GM19238 (cell line): Measurements from ENCODE around the gene ANAPC13.

Experiments
- DNase-seq: peaks from one replicate; pipeline ENCODE4 v3.0.0; 2011; ENCODE audit warnings: low spot score; ENCODE audit not compliant: insufficient read length

The ANAPC13 gene

GRCh38 chr3:134485718-134486576, at the start of gene ANAPC13, which contains the start of gene CEP63:
Gene ANAPC13, minus strand, starts transcription at chr3:134485985. Its CDS starts 3,081 bp downstream, at chr3:134482904.
Gene CEP63, plus strand, starts transcription at chr3:134486057. Its CDS starts 9,264 bp downstream, at chr3:134495321.
- DNase-seq: peak; percentile 78

DNA sequence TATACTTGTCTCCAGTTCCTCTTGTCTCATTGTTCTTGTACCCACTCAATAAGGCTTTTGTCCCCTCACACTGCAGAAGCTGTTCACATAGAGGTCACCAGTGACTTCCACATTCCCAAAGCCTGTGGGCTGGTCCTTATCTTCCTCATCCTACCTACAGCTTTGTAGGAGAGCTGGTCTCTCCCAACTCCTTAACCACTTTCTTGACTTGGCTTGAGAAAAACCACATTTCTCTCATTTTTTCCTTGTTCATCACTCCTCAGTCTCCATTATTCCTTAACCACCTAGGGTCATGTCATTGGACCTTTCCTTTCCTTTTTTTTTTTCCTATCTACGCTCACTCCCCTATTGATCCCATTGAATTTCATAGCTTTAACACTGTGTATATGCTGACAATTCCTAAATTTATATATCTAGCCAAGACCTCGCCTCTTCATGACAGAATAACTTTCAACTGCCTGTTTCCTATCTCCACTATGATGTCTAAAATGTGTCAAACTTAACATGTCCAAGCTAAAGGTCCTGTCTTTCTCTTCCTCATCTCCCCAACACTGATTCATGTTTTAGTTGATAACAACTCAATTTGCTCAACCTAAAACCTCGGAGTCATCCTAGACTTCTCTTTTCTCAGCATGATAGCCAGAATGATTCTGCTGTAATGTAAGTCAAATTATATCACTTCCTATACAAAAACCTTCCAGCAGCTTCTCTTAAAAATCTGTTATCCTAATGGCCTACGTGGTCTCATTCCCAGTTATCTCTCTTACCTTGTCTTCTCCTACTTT, 49.6 kb upstream of the ANAPC13 start:
- no peak for DNase-seq

DNA sequence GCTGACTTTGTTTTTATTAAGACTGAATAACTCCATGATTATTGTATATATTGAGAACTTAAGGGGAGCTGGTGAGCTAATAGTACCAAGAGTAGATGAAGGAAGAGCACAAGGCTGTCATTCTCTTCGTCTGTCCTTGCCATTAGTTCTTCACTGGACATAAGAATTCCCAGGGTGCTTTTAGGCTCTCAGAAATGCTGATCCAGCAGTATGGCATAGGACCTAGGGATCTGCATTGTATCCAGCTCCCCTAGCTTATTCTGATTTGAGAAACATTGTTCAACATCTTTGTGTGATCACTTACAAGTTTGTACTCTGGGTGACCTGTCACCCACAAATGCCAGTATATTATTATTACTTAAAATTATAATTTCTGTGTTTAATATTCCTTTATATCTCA, 47.7 kb upstream of the ANAPC13 start:
- DNase-seq: no peak

DNA sequence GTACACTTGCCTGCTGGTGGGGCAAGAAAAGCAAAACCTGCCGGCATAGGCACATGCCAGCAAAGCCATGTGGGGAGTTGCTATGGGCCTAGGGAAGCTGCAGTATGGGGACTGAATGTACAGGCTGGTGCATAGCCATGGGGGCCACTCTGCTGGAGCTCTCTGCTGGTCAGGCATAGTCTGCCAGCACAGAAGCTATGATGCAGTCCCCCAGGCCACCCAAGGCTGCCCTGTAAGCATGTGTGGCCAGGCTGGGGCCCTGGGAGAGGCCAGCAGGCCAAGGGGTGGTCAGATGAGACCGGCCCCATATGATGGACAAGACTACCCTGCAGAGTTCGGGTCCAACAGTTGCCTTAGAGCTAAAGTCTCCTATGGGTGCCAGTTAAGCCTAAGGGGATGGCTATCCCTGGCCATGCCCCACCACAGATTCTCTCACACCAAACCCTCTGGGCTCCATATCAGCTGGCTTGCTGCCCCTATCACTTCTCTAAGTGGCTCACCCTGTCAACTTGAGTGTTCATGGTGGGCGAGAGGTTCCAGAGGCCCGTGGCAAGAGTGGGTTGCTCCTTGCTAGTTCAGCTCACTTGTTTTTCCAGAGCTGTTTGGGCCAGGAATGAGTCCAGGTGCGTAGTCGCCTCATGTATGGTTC, 41.9 kb upstream of the ANAPC13 start:
- DNase-seq: no peak

GRCh38 chr3:134527037-134527436, 41.3 kb upstream of the ANAPC13 start:
- no peak for DNase-seq

DNA sequence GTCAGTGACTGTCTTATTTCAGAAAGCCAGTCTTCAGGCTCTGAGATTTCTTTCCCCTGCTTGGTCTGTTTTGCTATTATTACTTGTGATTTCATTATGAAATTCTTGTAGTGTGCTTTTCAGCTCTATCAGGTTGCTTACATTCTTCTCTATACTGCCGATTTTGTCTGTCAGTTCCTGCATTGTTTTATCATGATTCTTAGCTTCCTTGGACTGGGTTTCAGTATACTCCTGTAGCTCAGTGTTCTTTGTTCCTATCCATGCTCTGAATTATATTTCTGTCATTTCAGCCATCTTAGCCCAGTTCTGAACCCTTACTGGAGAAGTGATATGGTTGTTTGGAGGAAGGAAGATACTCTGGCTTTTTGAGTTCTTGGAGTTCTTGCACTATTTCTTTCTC, 40.5 kb upstream of the ANAPC13 start:
- no peak for DNase-seq

GRCh38 chr3:134525293-134525692, 39.5 kb upstream of the ANAPC13 start:
- no peak for DNase-seq

GRCh38 chr3:134522541-134522940, 36.8 kb upstream of the ANAPC13 start:
- DNase-seq: no peak

DNA sequence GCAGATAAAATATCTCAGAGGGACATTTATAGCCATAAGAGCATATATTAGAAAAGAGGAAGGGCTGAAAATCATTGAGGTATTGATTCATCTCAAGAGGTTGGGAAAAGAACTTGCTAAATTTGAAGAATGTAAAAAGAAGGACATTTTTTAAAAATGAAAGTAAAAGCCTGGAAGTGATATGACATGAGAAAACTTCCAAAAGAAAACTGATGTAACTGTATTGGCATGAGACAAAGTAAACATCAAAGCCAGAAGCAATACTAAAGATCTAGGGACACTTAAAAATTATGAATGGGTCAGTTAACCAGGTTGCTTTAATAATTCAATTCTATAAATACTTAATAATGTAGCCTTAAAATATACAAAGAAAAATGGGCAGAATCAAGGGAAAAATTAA, 32.0 kb upstream of the ANAPC13 start:
- DNase-seq: no peak

DNA sequence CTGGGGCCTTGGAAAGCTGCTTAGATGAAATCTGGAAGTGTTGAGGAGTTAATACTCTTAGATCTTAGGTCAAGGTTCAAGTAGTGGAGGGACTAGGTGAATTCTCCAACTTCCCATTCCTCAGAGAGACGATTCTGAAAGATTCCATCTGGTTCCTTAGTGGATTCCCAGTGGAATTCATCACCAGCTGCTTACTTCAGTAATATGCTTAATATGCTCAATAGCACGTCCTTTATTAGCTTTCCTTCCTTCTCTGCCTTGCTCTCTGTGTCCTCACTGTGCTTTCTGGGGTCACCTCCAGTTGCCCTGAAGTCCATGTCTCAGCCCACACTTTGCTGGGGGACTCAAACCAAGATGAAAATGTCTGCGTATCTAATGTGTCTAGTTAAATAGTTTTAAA, 31.1 kb upstream of the ANAPC13 start:
- no peak for DNase-seq

DNA sequence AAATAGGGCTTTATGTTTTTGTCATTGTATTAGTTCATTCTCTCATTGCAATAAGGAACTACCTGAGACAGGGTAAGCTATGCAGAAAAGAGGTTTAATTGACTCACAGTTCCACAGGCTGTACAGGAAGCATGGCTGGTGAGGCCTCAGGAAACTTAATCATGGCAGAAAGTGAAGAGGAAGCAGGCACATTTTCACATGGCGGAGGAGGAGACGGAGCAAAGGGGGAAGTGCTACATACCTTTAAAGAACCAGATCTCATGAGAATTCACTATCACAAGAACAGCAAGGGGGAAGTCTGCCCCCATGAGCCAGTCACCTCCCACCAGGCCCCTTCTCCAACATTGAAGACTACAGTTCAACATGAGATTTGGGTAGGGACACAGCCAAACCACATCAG, 25.7 kb upstream of the ANAPC13 start:
- no peak for DNase-seq

DNA sequence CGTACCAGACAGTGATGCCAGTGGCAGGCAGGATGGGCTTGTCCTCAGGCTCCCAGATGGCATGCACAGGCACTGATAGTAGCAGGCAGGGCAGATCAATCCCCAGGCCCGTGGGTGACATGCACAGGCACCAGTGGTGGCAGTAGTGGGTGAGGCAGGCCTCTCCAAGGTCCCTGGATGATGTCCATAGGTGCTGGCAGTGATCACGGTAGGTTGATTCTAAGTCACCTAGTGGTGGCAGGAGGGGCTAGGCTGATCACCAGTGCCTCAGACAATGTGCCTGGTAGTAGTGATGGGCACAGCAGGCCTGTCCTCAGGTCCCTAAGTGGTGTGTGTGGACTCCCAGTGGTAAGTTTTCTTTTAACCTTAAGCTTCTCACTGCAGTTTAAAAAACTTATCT, 19.7 kb upstream of the ANAPC13 start:
- no peak for DNase-seq

DNA sequence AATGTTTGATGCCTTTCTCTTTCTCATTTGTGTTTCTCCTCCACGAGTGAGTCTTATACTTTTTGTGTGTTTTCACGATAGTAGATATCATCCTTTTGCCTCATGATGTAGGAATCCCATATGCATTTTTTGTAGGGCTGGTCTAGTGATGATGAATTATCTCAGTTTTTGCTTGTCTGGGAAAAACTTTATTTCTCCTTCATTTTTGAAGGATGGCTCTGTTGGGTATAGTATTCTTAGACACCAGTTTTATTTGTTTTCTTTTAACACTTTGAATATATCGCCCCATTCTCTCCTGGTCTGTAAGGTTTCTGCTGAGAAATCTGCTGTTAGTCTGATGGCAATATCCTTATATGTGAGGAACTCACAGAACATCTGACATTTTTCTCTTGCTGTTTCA, 18.3 kb upstream of the ANAPC13 start:
- DNase-seq: no peak

DNA sequence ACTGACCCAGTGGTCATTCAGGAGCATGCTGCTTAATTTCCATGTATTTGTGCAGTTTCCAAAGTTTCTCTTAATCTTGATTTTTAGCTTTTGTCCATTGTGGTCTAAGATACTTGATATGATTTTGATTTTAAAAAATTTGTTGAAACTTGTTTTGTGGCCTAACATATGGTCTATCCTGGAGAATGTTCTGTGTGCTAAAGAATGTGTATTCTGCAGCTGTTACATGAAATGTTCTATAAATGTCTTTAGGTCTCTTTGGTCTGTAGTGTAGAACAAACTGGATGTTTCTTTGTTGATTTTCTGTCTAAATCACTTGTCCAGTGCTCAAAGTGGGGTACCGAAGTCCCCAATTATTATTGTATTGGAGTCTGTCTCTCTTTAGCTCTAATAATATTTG, 17.5 kb upstream of the ANAPC13 start:
- DNase-seq: no peak

GRCh38 chr3:134496471-134497071, 10.8 kb upstream of the ANAPC13 start:
- no peak for DNase-seq

DNA sequence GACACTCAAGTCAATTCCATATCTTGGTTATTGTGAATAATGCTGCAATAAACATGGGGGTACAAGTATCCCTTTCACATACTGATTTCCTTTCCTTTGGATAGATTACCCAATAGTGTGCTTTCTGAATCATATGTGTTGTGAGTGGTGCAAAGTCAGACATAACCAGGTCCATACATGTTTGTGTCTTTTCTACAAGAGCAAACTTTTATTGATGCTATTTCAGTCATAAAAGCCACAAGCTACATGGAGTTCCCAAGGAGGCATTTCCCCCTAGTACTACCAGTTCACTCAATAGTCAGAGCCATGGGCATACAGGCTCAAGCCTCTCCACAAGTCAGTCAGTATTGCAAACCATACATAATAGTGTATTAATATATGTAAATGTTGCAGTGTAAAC, 10.2 kb upstream of the ANAPC13 start:
- no peak for DNase-seq

DNA sequence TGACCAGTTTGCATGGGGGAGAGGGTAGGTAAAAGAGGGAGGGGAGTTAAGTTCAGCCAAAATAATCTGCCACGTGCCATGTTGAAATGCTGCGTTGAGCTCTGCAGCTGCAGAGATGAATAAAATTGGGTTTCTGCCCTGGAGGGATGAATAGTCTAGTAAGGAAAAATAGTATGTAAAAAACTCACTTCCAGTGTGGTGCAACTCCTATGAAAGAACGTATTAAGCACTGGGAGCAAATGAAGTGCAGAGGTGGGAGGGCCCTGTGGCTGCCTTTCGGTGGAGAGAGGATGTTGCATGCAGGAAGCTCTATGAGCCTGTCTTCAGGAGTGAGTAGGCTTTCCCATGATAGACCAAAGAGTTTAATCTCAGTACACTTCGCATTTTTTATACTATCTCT, 8.7 kb upstream of the ANAPC13 start:
- DNase-seq: no peak

DNA sequence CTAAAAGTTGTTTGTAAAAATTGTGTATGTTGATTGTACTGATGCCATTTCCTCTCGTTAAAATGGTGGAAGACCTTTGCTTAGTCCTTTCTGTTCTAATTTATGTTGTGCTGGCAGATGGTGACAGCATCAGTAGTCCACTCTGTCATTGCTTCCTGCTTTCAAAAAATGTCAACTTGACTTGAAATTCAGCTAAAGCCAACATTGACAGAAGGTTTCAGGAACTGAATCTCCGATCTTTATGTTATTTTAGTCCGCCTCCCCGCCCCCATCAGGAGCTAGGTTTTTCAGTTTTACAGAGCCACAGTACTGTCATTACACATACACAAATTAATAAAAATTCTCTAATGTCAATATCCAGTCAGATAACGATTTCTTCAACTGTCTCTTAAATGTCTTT, 1.6 kb upstream of the ANAPC13 start:
- DNase-seq: no peak

DNA sequence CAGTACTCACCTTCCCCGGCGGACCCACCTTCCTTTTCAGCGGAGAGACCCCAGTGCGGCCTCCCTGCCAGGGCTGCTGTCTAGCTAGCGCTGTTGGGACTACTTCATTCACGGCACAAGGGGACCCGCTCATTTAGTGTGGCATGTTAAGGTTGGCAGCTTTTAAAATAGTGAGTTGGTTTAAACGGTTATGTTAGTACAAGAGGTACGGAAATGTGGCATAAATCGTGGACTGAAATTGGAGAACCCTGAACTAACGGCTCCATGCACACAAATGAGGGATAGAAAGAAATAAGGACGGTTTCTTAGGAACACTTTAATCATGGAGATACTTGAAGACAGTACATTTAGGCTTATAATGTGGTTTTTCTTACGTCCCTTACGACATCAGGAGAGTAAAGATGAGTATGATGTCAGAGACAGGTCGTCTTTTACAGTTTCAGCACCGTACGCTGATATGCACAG, 824 bp upstream of the ANAPC13 start:
- peak; percentile 5 for DNase-seq

DNA sequence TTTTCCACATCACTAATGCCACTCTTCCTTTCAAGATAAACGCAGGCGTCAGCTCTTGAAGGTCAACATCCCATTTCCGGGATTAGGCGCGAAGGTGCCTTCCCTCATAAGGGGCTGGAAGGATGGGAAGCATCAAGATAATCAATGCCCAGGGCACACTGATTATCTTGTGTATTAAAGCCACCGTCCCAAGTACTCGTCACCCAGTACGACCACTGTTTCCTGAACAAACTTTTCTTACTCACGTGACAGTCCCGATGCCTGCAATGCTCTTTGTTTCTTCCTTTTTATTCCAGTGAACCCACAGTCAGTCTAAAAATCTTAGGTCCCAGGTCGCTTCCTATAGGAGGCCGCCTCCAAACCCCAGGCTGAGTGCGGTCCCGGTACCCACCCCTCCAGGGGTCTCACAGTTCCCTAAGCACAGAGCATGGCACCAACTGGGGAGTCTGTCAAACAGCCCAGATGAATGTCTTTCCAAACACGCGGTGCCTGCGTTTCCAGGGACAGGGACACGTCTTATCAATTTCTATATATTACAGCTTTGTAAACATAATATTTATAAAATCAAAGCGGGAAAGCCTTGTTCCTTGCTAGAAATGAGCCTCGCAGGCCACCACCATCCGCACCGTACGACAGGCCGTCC, 589 bp downstream of the ANAPC13 start:
- peak; percentile 13 for DNase-seq
